A549 (cell line): ENCODE measurements around the gene SET. TPM values are rescaled to one million over a fixed set of nuclear protein-coding genes. Genes with fewer than 3 reads are reported as not detected.

ENCODE experiments used
- ATAC-seq, 2 experiments: fragments of 200-7000 bp in 1 of 2; fragments of >200 bp in 1 of 2; cut with Nextera tagmentation in 1 of 2; cut with Tn5 transposase in 1 of 2; 3 replicates each; pipeline versions ENCODE4 v1.8.0 to v1.9.1; 2018 to 2020; ENCODE audit warnings: mild to moderate bottlenecking in 1 of 2, moderate library complexity in 1 of 2
- CTCF ChIA-PET: fragments of 300-600 bp; sonication (Branson Sonifier 250); formaldehyde crosslinking; extraction: SDS; loops from one replicate; lab custom pipeline; 2021; ENCODE audit warnings: antibody characterized with exemption, inconsistent platforms; lab: Yijun Ruan, JAX
- POLR2A ChIA-PET: fragments of 350-600 bp; formaldehyde crosslinking; extraction: SDS; loops from one replicate; lab custom pipeline; 2021; ENCODE audit warnings: antibody characterized with exemption, inconsistent platforms; lab: Yijun Ruan, JAX
- DNase-seq, 2 experiments: peaks; one replicate each; pipeline versions ENCODE4 v3.0.0 to v3.0.0-alpha.2; 2011 to 2016; ENCODE audit warnings: low read depth in 1 of 2, low spot score in 1 of 2
- FAIRE-seq: peaks from 2 replicates; lab custom pipeline; 2011; peaks lifted over from hg19 to GRCh38; lab: Jason Lieb, UNC
- H3K27ac ChIP-seq, 2 experiments: fragments of >200 bp; sonication (Bioruptor Twin); formaldehyde crosslinking; 3 replicates each; pipeline ENCODE4 v1.5.1; 2016 to 2017
- H3K4me1 ChIP-seq: fragments of >200 bp; sonication (Bioruptor Twin); formaldehyde crosslinking; 3 replicates; pipeline ENCODE4 v1.6.1; 2016
- H3K4me2 ChIP-seq: fragments of >200 bp; sonication (Bioruptor Twin); formaldehyde crosslinking; 3 replicates; pipeline ENCODE4 v1.6.1; 2016
- H3K4me3 ChIP-seq: fragments of >200 bp; sonication (Bioruptor Twin); formaldehyde crosslinking; 3 replicates; pipeline ENCODE4 v1.5.1; 2016
- H3K9me3 ChIP-seq: fragments of >200 bp; sonication (Bioruptor Twin); formaldehyde crosslinking; 3 replicates; pipeline ENCODE4 v1.6.1; 2016
- CEBPB ChIP-seq, 2 experiments: fragments of >200 bp in 1 of 2; sonication (Bioruptor Twin) in 1 of 2; formaldehyde crosslinking in 1 of 2; IDR thresholded peaks; 2 replicates each; pipeline ENCODE4 v1.6.1; 2012 to 2016
- EHMT2 ChIP-seq: fragments of 200-600 bp; sonication (generic); IDR thresholded peaks from 2 replicates; pipeline ENCODE4 v1.6.1; 2016; ENCODE audit warnings: antibody characterized with exemption, low read depth, mild to moderate bottlenecking, moderate library complexity
- FOXS1 ChIP-seq: fragments of 250-450 bp; sonication (Bioruptor Pico); IDR thresholded peaks from 2 replicates; pipeline ENCODE4 v1.5.0; 2020; ENCODE audit warnings: mild to moderate bottlenecking, moderate library complexity
- HDAC2 ChIP-seq: fragments of 200-600 bp; sonication (generic); IDR thresholded peaks from 2 replicates; pipeline ENCODE4 v1.6.1; 2016
- HEYL ChIP-seq: fragments of 250-450 bp; sonication (Bioruptor Pico); IDR thresholded peaks from 2 replicates; pipeline ENCODE4 v1.8.0; 2021; ENCODE audit warnings: mild to moderate bottlenecking, moderate library complexity
- HOXB5 ChIP-seq: fragments of 250-450 bp; sonication (Bioruptor Pico); IDR thresholded peaks from 2 replicates; pipeline ENCODE4 v1.5.0; 2020; ENCODE audit warnings: mild to moderate bottlenecking, moderate library complexity
- JUN ChIP-seq, 2 experiments: fragments of >200 bp; sonication (Bioruptor Twin); formaldehyde crosslinking; IDR thresholded peaks; 2 replicates in 1 of 2; 3 replicates in 1 of 2; pipeline ENCODE4 v1.6.1; 2016 to 2017
- NFE2L2 ChIP-seq: fragments of 150-350 bp; conservative IDR thresholded peaks from 2 replicates; pipeline ENCODE4 v1.6.1; 2014; ENCODE audit warnings: low read length
- POLR2A ChIP-seq: IDR thresholded peaks from 2 replicates; pipeline ENCODE4 v1.6.1; 2012; ENCODE audit warnings: mild to moderate bottlenecking, low read length
- POLR2AphosphoS2 ChIP-seq: conservative IDR thresholded peaks from 2 replicates; pipeline ENCODE4 v1.6.1; 2012; ENCODE audit warnings: low read length, improper control_type of control experiment, inconsistent platforms
- SMC3 ChIP-seq: fragments of >200 bp; sonication (Bioruptor Twin); formaldehyde crosslinking; IDR thresholded peaks from 3 replicates; pipeline ENCODE4 v1.6.1; 2018; ENCODE audit warnings: inconsistent platforms
- SREBF2 ChIP-seq: fragments of 450-650 bp; IDR thresholded peaks from 2 replicates; pipeline ENCODE4 v1.6.1; 2014; ENCODE audit warnings: mild to moderate bottlenecking, moderate library complexity
- ZSCAN20 ChIP-seq: fragments of 250-450 bp; sonication (Bioruptor Pico); IDR thresholded peaks from 2 replicates; pipeline ENCODE4 v1.8.0; 2022; ENCODE audit warnings: mild to moderate bottlenecking, moderate library complexity
- WGBS: methylation state at CpG from one replicate; pipeline ENCODE4 v1.1.6; 2017; ENCODE audit errors: missing lambda C conversion rate; 5-methylcytosine and 5-hydroxymethylcytosine counted together
- polyA plus RNA-seq, 4 experiments: library from polyadenylated mRNA; depleted of rRNA in 3 of 4; stranded (reverse); fragments of >200 nt; fragmentation: RNase III in 1 of 4; extraction: RNeasy Plus Mini Kit Qiagen cat#74134 plus additional on column Dnase treatment in 1 of 4; gene quantifications; 2 replicates in 3 of 4; 3 replicates in 1 of 4; pipeline ENCODE4 v1.2.3, GENCODE V29; 2011 to 2017
- TF ChIP-seq, protein P1 (sequence below): fragments of 450-650 bp; IDR thresholded peaks from 2 replicates; pipeline ENCODE4 v1.6.1; 2014; ENCODE audit warnings: antibody characterized with exemption
- TF ChIP-seq, protein P2 (sequence below): fragments of 200-600 bp; sonication (generic); IDR thresholded peaks from 2 replicates; pipeline ENCODE4 v1.6.1; 2016; ENCODE audit warnings: antibody characterized with exemption, mild to moderate bottlenecking, moderate library complexity
- TF ChIP-seq, protein P3 (sequence below): fragments of 250-450 bp; sonication (Bioruptor Pico); IDR thresholded peaks from 2 replicates; pipeline ENCODE4 v1.5.0; 2020; ENCODE audit warnings: low read depth, mild to moderate bottlenecking, moderate library complexity
- TF ChIP-seq, protein P4 (sequence below): fragments of >200 bp; sonication (Bioruptor Twin); formaldehyde crosslinking; IDR thresholded peaks from 3 replicates; pipeline ENCODE4 v1.6.1; 2016

The SET gene
- polyA plus RNA-seq, 2 of the 4 experiments (the other 2 are of a cell fraction), result 518 to 538 TPM

DNA sequence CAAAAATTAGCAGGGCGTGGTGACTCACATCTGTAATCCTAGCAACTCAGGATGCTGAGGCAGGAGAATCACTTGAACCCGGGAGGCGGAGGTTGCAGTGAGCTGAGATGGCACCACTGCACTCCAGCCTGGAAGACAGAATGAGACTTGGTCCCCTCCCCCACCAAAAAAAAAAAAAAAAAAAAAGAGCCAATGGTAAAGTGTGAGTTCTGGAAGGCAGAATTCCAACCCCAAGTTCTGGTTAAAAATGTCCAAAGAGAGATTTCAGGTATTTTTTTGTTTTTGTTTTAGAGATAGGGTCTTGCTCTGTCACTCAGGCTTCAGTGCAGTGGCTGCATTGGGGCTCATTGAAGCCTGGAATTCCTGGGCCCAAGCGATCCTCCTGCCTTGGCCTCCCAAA is 1.6 kb upstream of the SET start:
- Histone ChIP-seq H3K4me2 (no peak overlapping the region; the same call in 2 of the 3 replicates), H3K4me1 (peaks cover 50% of the 10 kb centered on the region), H3K27ac (peak overlapping the region in 1 of 2 experiments; percentile 100; a peak in 3 of 6 replicates), H3K4me3 (no peak overlapping the region), H3K9me3 (no peaks in the 10 kb centered on the region)
- POLR2A ChIA-PET, result no interaction called here
- no peak for DNase-seq
- TF ChIP-seq, protein P1, sequence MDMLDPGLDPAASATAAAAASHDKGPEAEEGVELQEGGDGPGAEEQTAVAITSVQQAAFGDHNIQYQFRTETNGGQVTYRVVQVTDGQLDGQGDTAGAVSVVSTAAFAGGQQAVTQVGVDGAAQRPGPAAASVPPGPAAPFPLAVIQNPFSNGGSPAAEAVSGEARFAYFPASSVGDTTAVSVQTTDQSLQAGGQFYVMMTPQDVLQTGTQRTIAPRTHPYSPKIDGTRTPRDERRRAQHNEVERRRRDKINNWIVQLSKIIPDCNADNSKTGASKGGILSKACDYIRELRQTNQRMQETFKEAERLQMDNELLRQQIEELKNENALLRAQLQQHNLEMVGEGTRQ, result no peak
- ATAC-seq, result no peak
- 88% methylated on average over 4 of the region's 4 CpGs for WGBS
- no peak for FAIRE-seq
- CTCF ChIA-PET, result interaction anchor here (0.9 to 1.9 kb wide), 3 partner anchors 15 to 52 kb away, joined by 4 to 8 read pairs (median 8); partner anchors contain the start of gene PKN3

DNA sequence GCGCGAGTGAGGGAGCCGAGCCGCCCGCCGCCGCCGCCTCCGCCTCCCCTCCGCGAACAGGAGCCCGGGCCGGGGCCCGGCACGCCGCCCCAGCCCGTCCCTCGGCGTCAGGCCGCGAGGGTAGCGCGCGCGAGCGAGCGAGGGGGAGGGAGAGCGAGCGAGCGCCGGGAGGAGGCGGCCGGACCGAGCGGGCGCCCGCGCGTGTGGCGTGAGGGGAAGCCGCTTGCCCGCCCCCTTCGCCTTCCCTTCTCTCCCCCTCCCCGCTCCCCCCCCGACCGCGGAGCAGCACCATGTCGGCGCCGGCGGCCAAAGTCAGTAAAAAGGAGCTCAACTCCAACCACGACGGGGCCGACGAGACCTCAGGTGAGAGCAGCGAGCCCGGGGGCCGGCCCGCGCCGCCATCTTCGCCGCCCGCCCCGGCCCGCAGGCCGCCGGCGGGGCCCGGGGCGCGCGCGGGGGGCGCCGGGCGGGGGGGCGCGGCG is 312 bp downstream of the SET start:
- DNase-seq, result peak; percentile 31 to 70
- WGBS, result no CpG with 5 or more reads among the region's 80 CpGs
- FAIRE-seq, result no peak
- TF ChIP-seq, protein P2, sequence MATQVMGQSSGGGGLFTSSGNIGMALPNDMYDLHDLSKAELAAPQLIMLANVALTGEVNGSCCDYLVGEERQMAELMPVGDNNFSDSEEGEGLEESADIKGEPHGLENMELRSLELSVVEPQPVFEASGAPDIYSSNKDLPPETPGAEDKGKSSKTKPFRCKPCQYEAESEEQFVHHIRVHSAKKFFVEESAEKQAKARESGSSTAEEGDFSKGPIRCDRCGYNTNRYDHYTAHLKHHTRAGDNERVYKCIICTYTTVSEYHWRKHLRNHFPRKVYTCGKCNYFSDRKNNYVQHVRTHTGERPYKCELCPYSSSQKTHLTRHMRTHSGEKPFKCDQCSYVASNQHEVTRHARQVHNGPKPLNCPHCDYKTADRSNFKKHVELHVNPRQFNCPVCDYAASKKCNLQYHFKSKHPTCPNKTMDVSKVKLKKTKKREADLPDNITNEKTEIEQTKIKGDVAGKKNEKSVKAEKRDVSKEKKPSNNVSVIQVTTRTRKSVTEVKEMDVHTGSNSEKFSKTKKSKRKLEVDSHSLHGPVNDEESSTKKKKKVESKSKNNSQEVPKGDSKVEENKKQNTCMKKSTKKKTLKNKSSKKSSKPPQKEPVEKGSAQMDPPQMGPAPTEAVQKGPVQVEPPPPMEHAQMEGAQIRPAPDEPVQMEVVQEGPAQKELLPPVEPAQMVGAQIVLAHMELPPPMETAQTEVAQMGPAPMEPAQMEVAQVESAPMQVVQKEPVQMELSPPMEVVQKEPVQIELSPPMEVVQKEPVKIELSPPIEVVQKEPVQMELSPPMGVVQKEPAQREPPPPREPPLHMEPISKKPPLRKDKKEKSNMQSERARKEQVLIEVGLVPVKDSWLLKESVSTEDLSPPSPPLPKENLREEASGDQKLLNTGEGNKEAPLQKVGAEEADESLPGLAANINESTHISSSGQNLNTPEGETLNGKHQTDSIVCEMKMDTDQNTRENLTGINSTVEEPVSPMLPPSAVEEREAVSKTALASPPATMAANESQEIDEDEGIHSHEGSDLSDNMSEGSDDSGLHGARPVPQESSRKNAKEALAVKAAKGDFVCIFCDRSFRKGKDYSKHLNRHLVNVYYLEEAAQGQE, result no peak
- no peak for TF ChIP-seq SREBF2
- TF ChIP-seq HEYL (CRISPR knock-in tag), result no peak
- TF ChIP-seq JUN (IDR thresholded peaks at IDR 0.05), result peak in 1 of 2 experiments; percentile 94; a peak in 4 of 5 replicates
- TF ChIP-seq HOXB5 (CRISPR knock-in tag), result no peak
- TF ChIP-seq NFE2L2, result no peak
- no peak for TF ChIP-seq ZSCAN20
- no peak for TF ChIP-seq SMC3
- no peak for TF ChIP-seq HDAC2
- TF ChIP-seq, protein P3, sequence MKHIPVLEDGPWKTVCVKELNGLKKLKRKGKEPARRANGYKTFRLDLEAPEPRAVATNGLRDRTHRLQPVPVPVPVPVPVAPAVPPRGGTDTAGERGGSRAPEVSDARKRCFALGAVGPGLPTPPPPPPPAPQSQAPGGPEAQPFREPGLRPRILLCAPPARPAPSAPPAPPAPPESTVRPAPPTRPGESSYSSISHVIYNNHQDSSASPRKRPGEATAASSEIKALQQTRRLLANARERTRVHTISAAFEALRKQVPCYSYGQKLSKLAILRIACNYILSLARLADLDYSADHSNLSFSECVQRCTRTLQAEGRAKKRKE (CRISPR knock-in tag), result no peak
- TF ChIP-seq EHMT2, result no peak
- 0 out of 2 replicates have a peak, but pooled peaks have one; percentile 7 for TF ChIP-seq POLR2A
- TF ChIP-seq CEBPB (IDR thresholded peaks at IDR 0.05), result no peak
- TF ChIP-seq FOXS1 (CRISPR knock-in tag), result no peak
- TF ChIP-seq, protein P4, sequence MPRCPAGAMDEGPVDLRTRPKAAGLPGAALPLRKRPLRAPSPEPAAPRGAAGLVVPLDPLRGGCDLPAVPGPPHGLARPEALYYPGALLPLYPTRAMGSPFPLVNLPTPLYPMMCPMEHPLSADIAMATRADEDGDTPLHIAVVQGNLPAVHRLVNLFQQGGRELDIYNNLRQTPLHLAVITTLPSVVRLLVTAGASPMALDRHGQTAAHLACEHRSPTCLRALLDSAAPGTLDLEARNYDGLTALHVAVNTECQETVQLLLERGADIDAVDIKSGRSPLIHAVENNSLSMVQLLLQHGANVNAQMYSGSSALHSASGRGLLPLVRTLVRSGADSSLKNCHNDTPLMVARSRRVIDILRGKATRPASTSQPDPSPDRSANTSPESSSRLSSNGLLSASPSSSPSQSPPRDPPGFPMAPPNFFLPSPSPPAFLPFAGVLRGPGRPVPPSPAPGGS, result peak; percentile 91; the same call in 1 of the 3 replicates
- no peak for TF ChIP-seq POLR2AphosphoS2
- ATAC-seq, result peak; percentile 6 to 57
- no peak overlapping the region for H3K4me2 ChIP-seq
- peak overlapping the region; percentile 97 to 100 for H3K27ac ChIP-seq
- H3K9me3 ChIP-seq, result no peaks in the 10 kb centered on the region
- H3K4me1 ChIP-seq, result peaks cover 50% of the 10 kb centered on the region
- H3K4me3 ChIP-seq, result peak overlapping the region; percentile 100
- POLR2A ChIA-PET, result interaction anchor here (0.6 to 2.5 kb wide), 7 partner anchors 11 to 137 kb away, joined by 3 to 13 read pairs (median 4); partner anchors contain the start of genes DYNC2I2, PKN3, SPTAN1 and ZDHHC12
- CTCF ChIA-PET, result interaction anchor here (1.5 to 4.6 kb wide), 4 partner anchors 11 to 55 kb away, joined by 3 to 33 read pairs (median 18); partner anchors contain the start of gene PKN3
